Measurements from ENCODE around the gene SATB2.

SATB2 gene

DNA sequence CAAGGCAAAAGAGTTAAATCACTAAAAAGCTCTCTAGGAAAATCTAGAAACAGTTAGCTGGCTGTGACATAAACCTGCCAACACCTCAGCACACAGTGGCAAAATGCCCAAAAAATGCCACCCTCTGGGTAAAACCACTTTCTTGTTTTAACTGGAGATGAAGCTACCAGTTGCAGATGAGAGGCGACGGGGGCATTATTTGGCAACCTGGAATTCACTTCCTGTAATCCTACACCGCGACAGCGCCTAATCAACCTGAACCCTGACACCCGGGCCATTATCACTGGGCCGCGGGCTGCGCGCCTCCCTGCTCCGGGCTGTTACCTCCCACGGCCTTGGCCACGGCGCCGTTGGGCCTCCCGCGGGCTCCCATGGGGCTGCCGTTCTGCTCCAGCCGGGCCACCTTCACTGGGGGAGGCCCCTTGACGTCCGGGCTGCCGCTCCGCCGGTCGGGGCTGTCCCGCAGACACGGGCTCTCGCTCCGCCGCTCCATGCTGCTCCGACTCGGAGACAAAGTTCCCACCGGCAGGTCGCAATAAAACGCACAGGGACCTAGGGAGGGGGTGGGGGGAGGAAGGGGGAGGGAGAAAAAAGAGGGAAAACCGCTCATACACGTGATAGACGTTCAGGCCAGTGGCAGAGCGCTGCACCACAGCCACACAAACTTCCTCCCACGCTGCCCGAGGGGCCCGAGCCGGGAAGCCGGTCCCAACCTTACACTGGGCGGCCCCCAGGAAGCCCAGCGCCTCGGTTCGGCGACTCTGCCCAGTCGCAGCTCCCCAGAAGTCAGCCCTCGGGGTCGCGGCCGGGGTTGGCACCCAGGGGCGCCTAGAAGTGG lies 2.0 kb downstream of the SATB2 start (continued):
- TF ChIP-seq, protein P1, sequence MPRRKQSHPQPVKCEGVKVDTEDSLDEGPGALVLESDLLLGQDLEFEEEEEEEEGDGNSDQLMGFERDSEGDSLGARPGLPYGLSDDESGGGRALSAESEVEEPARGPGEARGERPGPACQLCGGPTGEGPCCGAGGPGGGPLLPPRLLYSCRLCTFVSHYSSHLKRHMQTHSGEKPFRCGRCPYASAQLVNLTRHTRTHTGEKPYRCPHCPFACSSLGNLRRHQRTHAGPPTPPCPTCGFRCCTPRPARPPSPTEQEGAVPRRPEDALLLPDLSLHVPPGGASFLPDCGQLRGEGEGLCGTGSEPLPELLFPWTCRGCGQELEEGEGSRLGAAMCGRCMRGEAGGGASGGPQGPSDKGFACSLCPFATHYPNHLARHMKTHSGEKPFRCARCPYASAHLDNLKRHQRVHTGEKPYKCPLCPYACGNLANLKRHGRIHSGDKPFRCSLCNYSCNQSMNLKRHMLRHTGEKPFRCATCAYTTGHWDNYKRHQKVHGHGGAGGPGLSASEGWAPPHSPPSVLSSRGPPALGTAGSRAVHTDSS (tag by site-specific recombination; IDR thresholded peaks at IDR 0.05) = no peak
- peak; percentile 83 for TF ChIP-seq ZFP37 (tag by site-specific recombination; IDR thresholded peaks at IDR 0.05)
- TF ChIP-seq KLF10 (tag by site-specific recombination; IDR thresholded peaks at IDR 0.05) = no peak; the same call in 1 of the 2 replicates
- no peak for TF ChIP-seq REPIN1 (tag by site-specific recombination; IDR thresholded peaks at IDR 0.05; ENCODE audit: low read depth)
- TF ChIP-seq ZNF416 (tag by site-specific recombination; IDR thresholded peaks at IDR 0.05) = no peak
- peak; percentile 90 for TF ChIP-seq ZNF610 (tag by site-specific recombination; IDR thresholded peaks at IDR 0.05; ENCODE audit: borderline replicate concordance)
- peak; percentile 62; the same call in 1 of the 2 replicates for TF ChIP-seq ZBTB44 (tag by site-specific recombination; IDR thresholded peaks at IDR 0.05)
- TF ChIP-seq ZNF391 (tag by site-specific recombination; IDR thresholded peaks at IDR 0.05; ENCODE audit: borderline replicate concordance, low read depth) = 0 out of 2 replicates have a peak, but pooled peaks have one; percentile 31
- TF ChIP-seq ZNF558 (tag by site-specific recombination; IDR thresholded peaks at IDR 0.05) = 0 out of 2 replicates have a peak, but pooled peaks have one; percentile 9
- TF ChIP-seq ZNF114 (tag by site-specific recombination; IDR thresholded peaks at IDR 0.05) = no peak
- peak; percentile 91 for TF ChIP-seq WT1 (tag by site-specific recombination; IDR thresholded peaks at IDR 0.05)
- no peak for TF ChIP-seq KLF7 (tag by site-specific recombination; IDR thresholded peaks at IDR 0.05; ENCODE audit: borderline replicate concordance)
- no peak for TF ChIP-seq ZNF311 (tag by site-specific recombination; IDR thresholded peaks at IDR 0.05; ENCODE audit: borderline replicate concordance)
- TF ChIP-seq ZNF596 (tag by site-specific recombination; IDR thresholded peaks at IDR 0.05) = peak; percentile 41; the same call in 1 of the 2 replicates

GRCh38 chr2:199455210-199455544 lies 2.6 kb downstream of the SATB2 start:
- TF ChIP-seq SETDB1 (IDR thresholded peaks at IDR 0.05; ENCODE audit: insufficient read length, low read length) (no peak), ZNF610 (tag by site-specific recombination; IDR thresholded peaks at IDR 0.05; ENCODE audit: borderline replicate concordance) (no peak), KLF7 (tag by site-specific recombination; IDR thresholded peaks at IDR 0.05; ENCODE audit: borderline replicate concordance) (no peak), ZNF335 (tag by site-specific recombination; conservative IDR thresholded peaks at IDR 0.05) (no peak), ZNF558 (tag by site-specific recombination; IDR thresholded peaks at IDR 0.05) (no peak), ZNF239 (tag by site-specific recombination; IDR thresholded peaks at IDR 0.05) (no peak), ZBTB6 (tag by site-specific recombination; IDR thresholded peaks at IDR 0.05) (no peak), ZNF660 (tag by site-specific recombination; IDR thresholded peaks at IDR 0.05) (no peak), ZNF76 (tag by site-specific recombination; IDR thresholded peaks at IDR 0.05; ENCODE audit: borderline replicate concordance, low read depth) (no peak), ZNF280C (tag by site-specific recombination; IDR thresholded peaks at IDR 0.05) (no peak), GLIS2 (tag by site-specific recombination; IDR thresholded peaks at IDR 0.05) (no peak), ZNF416 (tag by site-specific recombination; IDR thresholded peaks at IDR 0.05) (no peak), ZNF366 (tag by site-specific recombination; conservative IDR thresholded peaks at IDR 0.05) (no peak)
- TF ChIP-seq, protein P2, sequence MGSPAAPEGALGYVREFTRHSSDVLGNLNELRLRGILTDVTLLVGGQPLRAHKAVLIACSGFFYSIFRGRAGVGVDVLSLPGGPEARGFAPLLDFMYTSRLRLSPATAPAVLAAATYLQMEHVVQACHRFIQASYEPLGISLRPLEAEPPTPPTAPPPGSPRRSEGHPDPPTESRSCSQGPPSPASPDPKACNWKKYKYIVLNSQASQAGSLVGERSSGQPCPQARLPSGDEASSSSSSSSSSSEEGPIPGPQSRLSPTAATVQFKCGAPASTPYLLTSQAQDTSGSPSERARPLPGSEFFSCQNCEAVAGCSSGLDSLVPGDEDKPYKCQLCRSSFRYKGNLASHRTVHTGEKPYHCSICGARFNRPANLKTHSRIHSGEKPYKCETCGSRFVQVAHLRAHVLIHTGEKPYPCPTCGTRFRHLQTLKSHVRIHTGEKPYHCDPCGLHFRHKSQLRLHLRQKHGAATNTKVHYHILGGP (tag by site-specific recombination; IDR thresholded peaks at IDR 0.05) = no peak
- Histone ChIP-seq H3K4me1 (ENCODE audit: control insufficient read depth, insufficient read depth, low read length) (peaks cover 17% of the 10 kb centered on the region), H3K9me3 (ENCODE audit: control insufficient read depth, insufficient read depth, low read depth, low read length) (no peaks in the 10 kb centered on the region), H3K36me3 (ENCODE audit: control insufficient read depth in 2 of 2, insufficient read depth in 1 of 2, low read length in 2 of 2) (no peaks in the 10 kb centered on the region; a peak in 1 of 3 replicates), H3K4me3 (ENCODE audit: low read depth, low read length) (peak overlapping the region; percentile 63), H3K27ac (ENCODE audit: extremely low read depth, low read depth, low read length) (peak overlapping the region; percentile 99)
- CTCF ChIA-PET = interaction anchor here (0.6 to 0.9 kb wide), 2 partner anchors 16 to 571 kb away, joined by 3 to 4 read pairs; no protein-coding TSS in a partner anchor
- POLR2A ChIA-PET = no interaction called here

Data from HEK293 (cell line).